GM19397 (cell line): ENCODE measurements around the gene TTPAL.

Experiments used
- ATAC-seq: cut with Tn5 transposase; IDR thresholded peaks from one replicate; pipeline ENCODE4 v1.9.1; 2021; ENCODE audit warnings: mild to moderate bottlenecking, moderate library complexity; ENCODE audit not compliant: unreplicated experiment

TTPAL gene

GRCh38 chr20:44439318-44439717 lies 36.4 kb upstream of the TTPAL start:
- no peak for ATAC-seq

- ATAC-seq, result no peak
These were observed 33.2 kb upstream of the TTPAL start for GRCh38 chr20:44442298-44443070.

- ATAC-seq, result no peak
These were observed 29.6 kb upstream of the TTPAL start for GRCh38 chr20:44445742-44446710.

- ATAC-seq, result no peak
These were observed 27.8 kb upstream of the TTPAL start for GRCh38 chr20:44447827-44448419.

- ATAC-seq, result no peak
These were observed 26.7 kb upstream of the TTPAL start for GRCh38 chr20:44448753-44449546.

- no peak for ATAC-seq
These were observed 25.8 kb upstream of the TTPAL start for GRCh38 chr20:44449864-44450263.

- no peak for ATAC-seq
These were observed 25.3 kb upstream of the TTPAL start for GRCh38 chr20:44450281-44450889.

GRCh38 chr20:44450903-44451450 lies 24.7 kb upstream of the TTPAL start:
- no peak for ATAC-seq

- ATAC-seq, result no peak
These were observed 21.2 kb upstream of the TTPAL start for GRCh38 chr20:44454306-44454963.

- no peak for ATAC-seq
These were observed 20.5 kb upstream of the TTPAL start for GRCh38 chr20:44455126-44455525.

GRCh38 chr20:44456611-44457010 lies 19.1 kb upstream of the TTPAL start:
- ATAC-seq, result no peak

GRCh38 chr20:44457016-44457415 lies 18.7 kb upstream of the TTPAL start:
- no peak for ATAC-seq

GRCh38 chr20:44459271-44459670 lies 16.4 kb upstream of the TTPAL start:
- ATAC-seq, result no peak

- no peak for ATAC-seq
These were observed 14.9 kb upstream of the TTPAL start for GRCh38 chr20:44460795-44461141.

GRCh38 chr20:44461142-44461802 lies 14.4 kb upstream of the TTPAL start:
- ATAC-seq, result no peak

- ATAC-seq, result no peak
These were observed 13.9 kb upstream of the TTPAL start for GRCh38 chr20:44461803-44462174.

GRCh38 chr20:44463466-44463865 lies 12.2 kb upstream of the TTPAL start:
- ATAC-seq, result no peak

GRCh38 chr20:44464514-44464913 lies 11.2 kb upstream of the TTPAL start:
- no peak for ATAC-seq

- no peak for ATAC-seq
These were observed 10.6 kb upstream of the TTPAL start for GRCh38 chr20:44465001-44465560.
